Pancreas (tissue), 10 donors: ENCODE results near the gene MCOLN2. TPM values are rescaled to one million over a fixed set of nuclear protein-coding genes. Genes with fewer than 3 reads are reported as not detected.
"Not testable (repeated sequence)": the region's sequence is repeated elsewhere in the genome, so short reads cannot be mapped to it uniquely, and the experiment has no call there.

ENCODE experiments used
- ATAC-seq, 4 donors: fragments of 200-7000 bp; cut with Tn5 transposase; one replicate each; pipeline versions ENCODE4 v1.8.0 to v1.9.1; 2020; ENCODE audit warnings: mild to moderate bottlenecking in 4 of 4, moderate library complexity in 4 of 4
- DNase-seq, 6 donors: peaks; one replicate each; pipeline ENCODE4 v3.0.0-alpha.2; 2020
- FAIRE-seq: peaks from 2 replicates; lab custom pipeline; 2012; peaks lifted over from hg19 to GRCh38; lab: Jason Lieb, UNC
- H3K27ac ChIP-seq, 4 donors: fragments of 200-600 bp; sonication (generic); 1 replicate in 3 of 4; 2 replicates in 1 of 4; pipeline versions ENCODE4 v1.5.0 to v1.8.0; 2020
- H3K27me3 ChIP-seq, 4 donors: fragments of 200-600 bp; one replicate each; pipeline ENCODE4 v1.8.0; 2021
- H3K36me3 ChIP-seq, 3 donors: fragments of 200-600 bp; sonication (generic) in 1 of 3; one replicate each; pipeline versions ENCODE4 v1.5.0 to v1.8.0; 2020 to 2021
- H3K4me1 ChIP-seq, 3 donors: fragments of 200-600 bp; one replicate each; pipeline ENCODE4 v1.8.0; 2021
- H3K4me3 ChIP-seq, 4 donors: fragments of 200-600 bp; sonication (generic) in 2 of 4; one replicate each; pipeline versions ENCODE4 v1.5.0 to v1.8.0; 2020 to 2021
- H3K9me3 ChIP-seq, 4 donors: fragments of 200-600 bp; one replicate each; pipeline ENCODE4 v1.8.0; 2021
- WGBS, 2 donors: extraction: QIAGEN DNeasy Blood & Tissue Kit; methylation state at CpG; one replicate each; pipeline ENCODE4 v1.1.7; 2013; 5-methylcytosine and 5-hydroxymethylcytosine counted together
- intact Hi-C, 3 donors: fragments of 100-400 bp; cut with DNase I; formaldehyde crosslinking; loops; one replicate each; pipeline versions ENCODE4 v1.11.1 to v1.14.2; 2022
- polyA plus RNA-seq, 2 donors: library from polyadenylated mRNA; stranded (reverse); fragments of 200-250 nt; gene quantifications; one replicate each; pipeline ENCODE4 v1.2.3, GENCODE V29; 2013
- total RNA-seq, 6 donors: library from RNA; stranded (reverse); fragmentation: NEBNext Ultra II Directional in 4 of 6; extraction: Animal tissue kit (Norgen Biotek cat#: 25700) in 4 of 6; gene quantifications; one replicate each; pipeline versions ENCODE4 v1.2.1 to v1.2.4, GENCODE V29; 2021 to 2023
- TF ChIP-seq, protein P1 (sequence below), 4 donors: fragments of 200-600 bp; sonication (generic) in 3 of 4; IDR thresholded peaks; one replicate each; pipeline versions ENCODE4 v1.5.0 to v1.8.0; 2021; ENCODE audit warnings: antibody characterized with exemption in 4 of 4
- donor health status: healthy with polysubstance abuse.
- donor health status: DM: no; HTN: no; CAD: no; lungs with moderate emphysema.
- donor health status: DM: no; HTN: no; CAD: no.
- donor health status: control.
- donor health status: control.
- donor health status: Bipolar disorder and iron deficiency.
- donor health status: DM: yes; HTN: yes; CAD: no.
- donor health status: DM: no; HTN: no; CAD: no.
- donor health status: DM: no; HTN: no; CAD: no.
- donor health status: DM: yes; HTN: yes; CAD: no.

The MCOLN2 gene
- total and polyA plus RNA-seq, 8 donors = 0.47 to 1.7 (median 0.97) TPM

DNA sequence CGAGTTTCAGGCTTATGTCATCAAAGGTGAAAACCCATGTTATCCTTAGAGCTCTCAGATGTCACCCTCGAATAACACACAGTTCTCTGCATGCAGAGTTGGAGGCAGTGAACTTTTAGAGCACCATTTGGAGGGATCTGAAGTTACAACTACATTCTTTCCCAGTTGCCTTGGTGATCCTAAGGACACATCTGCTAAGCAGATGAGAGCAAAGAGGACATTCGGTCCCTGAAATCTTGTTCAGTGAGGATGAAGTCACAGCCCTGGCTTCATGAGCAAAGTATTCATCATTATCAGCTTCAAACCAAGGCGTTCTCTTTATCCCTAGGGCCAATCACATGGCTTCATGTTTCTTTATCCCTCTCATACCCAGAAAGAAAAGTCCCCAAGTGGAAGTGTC is 23.1 kb upstream of the MCOLN2 start:
- FAIRE-seq (no peak), ATAC-seq (no peak)
- H3K4me3 ChIP-seq = no peak overlapping the region

GRCh38 chr1:85015826-85016225 is 18.9 kb upstream of the MCOLN2 start:
- Histone ChIP-seq H3K27me3 (no peaks in the 10 kb centered on the region), H3K9me3 (no peaks in the 10 kb centered on the region), H3K27ac (no peak overlapping the region), H3K36me3 (no peaks in the 10 kb centered on the region), H3K4me3 (no peak overlapping the region), H3K4me1 (no peaks in the 10 kb centered on the region)
- DNase-seq (no peak), FAIRE-seq (no peak), ATAC-seq (no peak)
- intact Hi-C loops = no loop called here
- 97 to 98% methylated on average over 1 of the region's 1 CpG for WGBS, 2 donors
- TF ChIP-seq, protein P1, sequence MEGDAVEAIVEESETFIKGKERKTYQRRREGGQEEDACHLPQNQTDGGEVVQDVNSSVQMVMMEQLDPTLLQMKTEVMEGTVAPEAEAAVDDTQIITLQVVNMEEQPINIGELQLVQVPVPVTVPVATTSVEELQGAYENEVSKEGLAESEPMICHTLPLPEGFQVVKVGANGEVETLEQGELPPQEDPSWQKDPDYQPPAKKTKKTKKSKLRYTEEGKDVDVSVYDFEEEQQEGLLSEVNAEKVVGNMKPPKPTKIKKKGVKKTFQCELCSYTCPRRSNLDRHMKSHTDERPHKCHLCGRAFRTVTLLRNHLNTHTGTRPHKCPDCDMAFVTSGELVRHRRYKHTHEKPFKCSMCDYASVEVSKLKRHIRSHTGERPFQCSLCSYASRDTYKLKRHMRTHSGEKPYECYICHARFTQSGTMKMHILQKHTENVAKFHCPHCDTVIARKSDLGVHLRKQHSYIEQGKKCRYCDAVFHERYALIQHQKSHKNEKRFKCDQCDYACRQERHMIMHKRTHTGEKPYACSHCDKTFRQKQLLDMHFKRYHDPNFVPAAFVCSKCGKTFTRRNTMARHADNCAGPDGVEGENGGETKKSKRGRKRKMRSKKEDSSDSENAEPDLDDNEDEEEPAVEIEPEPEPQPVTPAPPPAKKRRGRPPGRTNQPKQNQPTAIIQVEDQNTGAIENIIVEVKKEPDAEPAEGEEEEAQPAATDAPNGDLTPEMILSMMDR (IDR thresholded peaks at IDR 0.05) = no peak

More for the DNA sequence above, 23.1 kb upstream of the MCOLN2 start:
- no peak overlapping the region for H3K27ac ChIP-seq
- TF ChIP-seq, protein P1 (IDR thresholded peaks at IDR 0.05) = no peak
- no peaks in the 10 kb centered on the region for H3K27me3 ChIP-seq
- no peaks in the 10 kb centered on the region for H3K9me3 ChIP-seq
- DNase-seq = no peak
- intact Hi-C loops = no loop called here
- WGBS, 2 donors = 76 to 86% methylated on average over 4 of the region's 4 CpGs
- no peaks in the 10 kb centered on the region for H3K4me1 ChIP-seq
- H3K36me3 ChIP-seq = peaks cover 0 to under 1% (median 0%) of the 10 kb centered on the region in 3 donors

- DNase-seq, H3K9me3 ChIP-seq, FAIRE-seq, H3K36me3 ChIP-seq, ATAC-seq, H3K4me3 ChIP-seq, H3K4me1 ChIP-seq, H3K27ac ChIP-seq, H3K27me3 ChIP-seq, intact Hi-C loops: not testable (repeated sequence)
- 76 to 92% methylated on average over 1 of the region's 1 CpG for WGBS, 2 donors
These were observed 8.7 kb upstream of the MCOLN2 start for GRCh38 chr1:85005641-85006040.

GRCh38 chr1:85001742-85002141 is 4.8 kb upstream of the MCOLN2 start:
- no peak overlapping the region for H3K27ac ChIP-seq
- no peaks in the 10 kb centered on the region for H3K36me3 ChIP-seq
- no peaks in the 10 kb centered on the region for H3K27me3 ChIP-seq
- intact Hi-C loops = no loop called here
- no peak for DNase-seq
- no peaks in the 10 kb centered on the region for H3K9me3 ChIP-seq
- TF ChIP-seq, protein P1 (IDR thresholded peaks at IDR 0.05) = no peak
- ATAC-seq = no peak
- no peak for FAIRE-seq
- H3K4me3 ChIP-seq = no peak overlapping the region
- H3K4me1 ChIP-seq = peaks cover 0 to 4% (median 4%) of the 10 kb centered on the region in 3 donors

DNA sequence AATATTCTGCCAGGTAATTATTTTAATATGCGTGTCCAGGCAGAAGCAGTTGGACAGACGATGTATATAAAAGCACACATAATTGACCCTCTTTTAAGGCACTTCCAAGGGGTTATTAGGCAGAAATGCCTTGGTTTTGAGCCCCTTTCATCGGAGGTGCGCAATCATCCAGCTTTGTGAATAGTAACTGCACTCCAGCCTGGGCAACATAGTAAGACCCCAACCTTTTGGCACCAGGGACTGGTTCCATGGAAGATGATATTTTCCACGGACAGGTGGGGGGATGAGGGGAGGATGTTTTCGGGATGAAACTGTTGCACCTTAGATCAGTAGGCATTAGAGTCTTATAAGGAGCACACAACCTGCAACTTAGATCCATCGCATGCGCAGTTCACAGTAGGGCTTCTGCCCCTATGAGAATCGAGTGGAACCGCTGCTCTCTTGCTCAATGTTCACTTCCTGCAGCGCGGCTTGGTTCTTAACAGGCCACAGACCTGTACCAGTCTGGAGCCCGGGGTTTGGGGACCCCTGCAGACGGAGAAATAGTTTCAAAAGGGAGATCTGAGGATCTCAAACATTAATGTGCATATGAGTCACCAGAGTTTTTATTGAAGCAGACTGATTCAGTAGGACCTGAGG is 1.8 kb upstream of the MCOLN2 start:
- peak overlapping the region in 1 of 4 donors; percentile 73 for H3K4me3 ChIP-seq
- intact Hi-C loops = no loop called here
- peaks cover 0 to 4% (median 4%) of the 10 kb centered on the region in 3 donors for H3K4me1 ChIP-seq
- no peaks in the 10 kb centered on the region for H3K9me3 ChIP-seq
- no peak for DNase-seq
- TF ChIP-seq, protein P1 (IDR thresholded peaks at IDR 0.05) = no peak
- no peaks in the 10 kb centered on the region for H3K36me3 ChIP-seq
- H3K27me3 ChIP-seq = no peaks in the 10 kb centered on the region
- no peak for FAIRE-seq
- H3K27ac ChIP-seq = no peak overlapping the region
- WGBS, 2 donors = 73 to 75% methylated on average over 14 of the region's 14 CpGs
- ATAC-seq = no peak
